B cell (primary cell): ENCODE data around the gene RNF181. TPM values are rescaled to one million over a fixed set of nuclear protein-coding genes. Genes with fewer than 3 reads are reported as not detected.

Source experiments
- ATAC-seq: fragments of 200-7000 bp; cut with Tn5 transposase; one replicate; pipeline ENCODE4 v1.10.0; 2021; ENCODE audit warnings: low read depth, mild to moderate bottlenecking, moderate number of reproducible peaks, moderate library complexity
- CTCF ChIA-PET: fragments of 350-600 bp; sonication (Branson Sonifier 250); formaldehyde crosslinking; loops from one replicate; lab custom pipeline; 2021; ENCODE audit warnings: antibody characterized with exemption, inconsistent platforms; lab: Charles Lee
- POLR2A ChIA-PET: fragments of 350-600 bp; sonication (Branson Sonifier 250); formaldehyde crosslinking; loops from one replicate; lab custom pipeline; 2021; ENCODE audit warnings: antibody characterized with exemption; lab: Charles Lee
- DNase-seq: peaks from one replicate; pipeline ENCODE4 v3.0.0; 2013
- H2AFZ ChIP-seq: 2 replicates; pipeline ENCODE4 v1.6.1; 2012; ENCODE audit warnings: mild to moderate bottlenecking, low read depth, low read length; ENCODE audit not compliant: insufficient read depth, poor library complexity, severe bottlenecking
- H3K27ac ChIP-seq, 2 donors: 1 replicate in 1 of 2; 2 replicates in 1 of 2; pipeline ENCODE4 v1.5.1; 2012 to 2013; ENCODE audit warnings: low read length in 2 of 2, mild to moderate bottlenecking in 2 of 2, moderate library complexity in 1 of 2
- H3K27me3 ChIP-seq, 4 experiments: fragments of 200-600 bp in 1 of 4; sonication (generic) in 1 of 4; replicated peaks in 1 of 4; 1 replicate in 2 of 4; 2 replicates in 2 of 4; pipeline versions ENCODE4 v1.6.1 to v1.7.0; 2013 to 2016; ENCODE audit warnings: low read length in 3 of 4, mild to moderate bottlenecking in 2 of 4, mixed read lengths in 1 of 4, moderate library complexity in 1 of 4; ENCODE audit not compliant: insufficient read depth in 4 of 4, control insufficient read depth in 3 of 4; ENCODE audit errors: control extremely low read depth in 1 of 4
- H3K36me3 ChIP-seq, 2 experiments: replicated peaks in 1 of 2; 1 replicate in 1 of 2; 2 replicates in 1 of 2; pipeline versions ENCODE4 v1.6.1 to v1.7.1; 2013; ENCODE audit warnings: low read length in 1 of 2; ENCODE audit not compliant: insufficient read depth in 2 of 2, control insufficient read depth in 1 of 2; ENCODE audit errors: control extremely low read depth in 1 of 2, extremely low read depth in 1 of 2
- H3K4me1 ChIP-seq, 2 donors: fragments of 200-600 bp in 1 of 2; sonication (generic) in 1 of 2; 1 replicate in 1 of 2; 2 replicates in 1 of 2; pipeline versions ENCODE4 v1.5.1 to v1.6.1; 2013 to 2017; ENCODE audit warnings: low read length in 2 of 2; ENCODE audit not compliant: control insufficient read depth in 2 of 2, insufficient read depth in 2 of 2
- H3K4me2 ChIP-seq: replicated peaks from 2 replicates; pipeline ENCODE3; 2012; ENCODE audit warnings: mild to moderate bottlenecking, low read depth, low read length; ENCODE audit not compliant: poor library complexity, severe bottlenecking
- H3K4me3 ChIP-seq, 5 experiments: fragments of 200-600 bp in 1 of 5; sonication (generic) in 1 of 5; 1 replicate in 3 of 5; 2 replicates in 2 of 5; pipeline versions ENCODE4 v1.5.1 to v1.7.0; 2011 to 2016; ENCODE audit warnings: low read length in 4 of 5, mild to moderate bottlenecking in 4 of 5, low read depth in 2 of 5, control low read depth in 1 of 5, moderate library complexity in 1 of 5; ENCODE audit not compliant: insufficient read depth in 1 of 5; ENCODE audit errors: control extremely low read depth in 1 of 5, extremely low read depth in 1 of 5
- H3K79me2 ChIP-seq: fragments of 200-600 bp; sonication (generic); one replicate; pipeline ENCODE4 v1.6.0; 2016; ENCODE audit warnings: low read length; ENCODE audit not compliant: control insufficient read depth, insufficient read depth
- H3K9ac ChIP-seq: fragments of 200-600 bp; sonication (generic); 2 replicates; pipeline ENCODE4 v1.6.1; 2017; ENCODE audit warnings: mild to moderate bottlenecking, low read length, moderate library complexity
- H3K9me3 ChIP-seq, 3 donors: one replicate each; pipeline versions ENCODE4 v1.6.1 to v1.7.1; 2013; ENCODE audit warnings: low read length in 2 of 3; ENCODE audit not compliant: control insufficient read depth in 2 of 3, insufficient read depth in 1 of 3; ENCODE audit errors: control extremely low read depth in 1 of 3
- H4K20me1 ChIP-seq: 2 replicates; pipeline ENCODE4 v1.6.0; 2012; ENCODE audit warnings: mild to moderate bottlenecking, low read length; ENCODE audit not compliant: insufficient read depth, control insufficient read depth, poor library complexity, severe bottlenecking
- H3K27ac Mint-ChIP-seq: one replicate; pipeline ENCODE4 v1.8.0; 2021; ENCODE audit warnings: mixed read lengths
- H3K27me3 Mint-ChIP-seq: one replicate; pipeline ENCODE4 v1.8.0; 2021; ENCODE audit warnings: mixed read lengths
- H3K4me1 Mint-ChIP-seq: one replicate; pipeline ENCODE4 v1.8.0; 2021; ENCODE audit warnings: mixed read lengths
- H3K4me3 Mint-ChIP-seq: one replicate; pipeline ENCODE4 v1.8.0; 2021; ENCODE audit warnings: mixed read lengths
- H3K9me3 Mint-ChIP-seq: one replicate; pipeline ENCODE4 v1.8.0; 2022; ENCODE audit warnings: mixed read lengths; ENCODE audit not compliant: insufficient read depth
- CTCF ChIP-seq: fragments of 200-600 bp; IDR thresholded peaks from one replicate; pipeline ENCODE4 v1.8.0; 2022; ENCODE audit warnings: antibody characterized with exemption, mild to moderate bottlenecking
- EZH2 ChIP-seq: IDR thresholded peaks from 2 replicates; pipeline ENCODE4 v1.6.1; 2012; ENCODE audit warnings: borderline replicate concordance, low read depth, mild to moderate bottlenecking, moderate library complexity, low read length; ENCODE audit not compliant: insufficient read depth, poor library complexity, severe bottlenecking
- WGBS: methylation state at CpG from one replicate; pipeline ENCODE4 v1.1.5; 2013; ENCODE audit warnings: missing lambda C conversion rate; ENCODE audit not compliant: insufficient coverage; 5-methylcytosine and 5-hydroxymethylcytosine counted together
- intact Hi-C: fragments of 100-400 bp; cut with micrococcal nuclease; formaldehyde crosslinking; loops from one replicate; pipeline ENCODE4 v1.10.0; 2022
- polyA plus RNA-seq: library from polyadenylated mRNA; depleted of rRNA; stranded (reverse); fragments of >200 nt; gene quantifications from 2 replicates; pipeline ENCODE4 v1.2.3, GENCODE V29; 2012
- total RNA-seq, 2 donors: library from RNA; stranded (reverse); fragments of 120-200 nt in 1 of 2; gene quantifications; 1 replicate in 1 of 2; 2 replicates in 1 of 2; pipeline versions ENCODE4 v1.2.3 to v1.2.4, GENCODE V29; 2013 to 2022

Gene RNF181
- total and polyA plus RNA-seq, 2 donors (not counting 1 experiment from before 2014, with no cell fraction given), result 76.6 to 151 TPM

- intact Hi-C loops, result no loop called here
- ChIA-PET POLR2A (interaction anchor here (0.5 to 4.6 kb wide), 2 partner anchors 9 to 138 kb away, joined by 3 to 30 read pairs; partner anchors contain the start of gene MAT2A), CTCF (interaction anchor here (1.2 to 10.0 kb wide), 8 partner anchors 8 to 249 kb away, joined by 3 to 299 read pairs (median 19); partner anchors contain the start of genes GGCX, MAT2A, RNF181 and SH2D6)
- ATAC-seq (no peak), DNase-seq (no peak)
- Histone ChIP-seq H3K27me3 (no peaks in the 10 kb centered on the region), H3K9me3 (no peaks in the 10 kb centered on the region), H3K4me3 (no peak overlapping the region), H4K20me1 (no peaks in the 10 kb centered on the region), H3K27ac (no peak overlapping the region), H2AFZ (no peak overlapping the region), H3K4me2 (no peak overlapping the region), H3K9ac (no peak overlapping the region), H3K4me1 (peaks cover 0 to 3% of the 10 kb centered on the region in 2 donors), H3K79me2 (no peaks in the 10 kb centered on the region), H3K36me3 (peaks cover 2 to 56% of the 10 kb centered on the region in 2 experiments)
- no peak overlapping the region for H3K4me3 Mint-ChIP-seq
- no peak overlapping the region for H3K27ac Mint-ChIP-seq
- H3K4me1 Mint-ChIP-seq, result peaks cover 4% of the 10 kb centered on the region
- TF ChIP-seq CTCF (no peak), EZH2 (no peak)
- no peaks in the 10 kb centered on the region for H3K27me3 Mint-ChIP-seq
- WGBS, result 97% methylated on average over 9 of the region's 10 CpGs
- H3K9me3 Mint-ChIP-seq, result no peaks in the 10 kb centered on the region
Observed at GRCh38 chr2:85549095-85549494, 46.5 kb upstream of the RNF181 start.

GRCh38 chr2:85549826-85550225, 45.7 kb upstream of the RNF181 start:
- Histone ChIP-seq H3K27me3 (no peaks in the 10 kb centered on the region), H3K4me2 (no peak overlapping the region), H3K9me3 (no peaks in the 10 kb centered on the region), H3K4me3 (no peak overlapping the region), H2AFZ (no peak overlapping the region), H3K79me2 (no peaks in the 10 kb centered on the region), H3K4me1 (peaks cover 0 to 3% of the 10 kb centered on the region in 2 donors), H3K27ac (no peak overlapping the region), H4K20me1 (no peaks in the 10 kb centered on the region), H3K9ac (no peak overlapping the region), H3K36me3 (peaks cover 0 to 57% of the 10 kb centered on the region in 2 experiments)
- ChIA-PET POLR2A (interaction anchor here (1.0 to 4.6 kb wide), 2 partner anchors 10 to 159 kb away, joined by 4 to 30 read pairs; partner anchors contain the start of gene MAT2A), CTCF (interaction anchor here (1.4 to 10.0 kb wide), 12 partner anchors 10 to 250 kb away, joined by 3 to 299 read pairs (median 16); partner anchors contain the start of genes GGCX, MAT2A, RNF181 and SH2D6)
- intact Hi-C loops, result no loop called here
- Mint-ChIP-seq H3K4me1 (peaks cover 4% of the 10 kb centered on the region), H3K27ac (no peak overlapping the region), H3K4me3 (no peak overlapping the region), H3K27me3 (no peaks in the 10 kb centered on the region), H3K9me3 (no peaks in the 10 kb centered on the region)
- 69% methylated on average over 3 of the region's 4 CpGs for WGBS
- TF ChIP-seq EZH2 (no peak), CTCF (no peak)
- ATAC-seq (no peak), DNase-seq (no peak)
